Measurements from ENCODE around the gene AMIGO1.
A peak's percentile ranks its signal among the peaks of the same experiment; 100 is the strongest.

Gene AMIGO1

DNA sequence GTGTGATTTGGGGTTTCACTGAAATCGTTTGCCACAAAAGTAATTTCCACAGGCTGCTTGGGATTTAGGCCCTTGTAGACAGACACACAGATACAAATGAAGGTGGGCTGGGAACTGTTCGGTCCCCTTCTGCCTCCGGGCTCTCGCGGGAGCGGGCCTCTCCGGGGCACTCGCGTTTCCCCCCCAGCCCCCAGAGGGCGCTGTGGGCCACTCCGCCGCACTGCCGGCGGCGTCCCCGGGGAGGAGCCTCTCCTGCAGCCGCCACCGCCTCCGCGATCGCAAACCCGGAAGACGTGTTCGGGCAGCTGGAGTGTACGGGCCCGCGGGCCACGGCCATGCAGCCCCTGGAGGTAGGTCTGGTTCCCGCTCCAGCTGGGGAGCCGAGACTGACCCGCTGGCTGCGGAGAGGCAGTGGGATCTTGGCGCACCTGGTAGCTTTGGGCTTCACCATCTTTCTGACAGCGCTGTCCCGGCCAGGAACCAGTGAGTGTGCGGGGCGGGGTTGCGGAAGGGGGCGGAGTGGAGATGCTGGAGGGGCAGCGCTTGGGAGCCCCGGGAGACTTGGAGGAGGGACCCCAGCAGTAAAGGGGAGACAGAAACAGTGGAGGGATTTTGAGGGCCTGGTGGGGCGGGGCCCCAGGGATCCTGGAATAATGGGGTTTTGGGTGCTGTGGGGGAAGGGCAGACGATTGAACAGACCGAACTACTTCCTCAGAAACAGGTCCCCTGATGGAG is 15.6 kb downstream of the AMIGO1 start, which contains the start of gene CYB561D1:
CYB561D1 (plus strand) TSS at position 290 of the 735 bp plus-strand sequence; CDS start at position 336, 46 bp downstream.
- Histone ChIP-seq H3K27ac (replicated peaks) (peak within 1 kb of the TSS; percentile 56), H3K4me3 (replicated peaks; ENCODE audit: insufficient read depth, low read length) (peak within 1 kb of the TSS; percentile 96), H3K27me3 (ENCODE audit: insufficient read depth, poor library complexity, severe bottlenecking) (no peaks in the 10 kb centered on the region)
- TF ChIP-seq POLR2AphosphoS5 (IDR thresholded peaks at IDR 0.05; ENCODE audit: low read depth) (peak; percentile 81; the same call in 1 of the 2 replicates), GABPA (IDR thresholded peaks at IDR 0.05; ENCODE audit: low read depth) (no peak)
- TF ChIP-seq, protein P1, sequence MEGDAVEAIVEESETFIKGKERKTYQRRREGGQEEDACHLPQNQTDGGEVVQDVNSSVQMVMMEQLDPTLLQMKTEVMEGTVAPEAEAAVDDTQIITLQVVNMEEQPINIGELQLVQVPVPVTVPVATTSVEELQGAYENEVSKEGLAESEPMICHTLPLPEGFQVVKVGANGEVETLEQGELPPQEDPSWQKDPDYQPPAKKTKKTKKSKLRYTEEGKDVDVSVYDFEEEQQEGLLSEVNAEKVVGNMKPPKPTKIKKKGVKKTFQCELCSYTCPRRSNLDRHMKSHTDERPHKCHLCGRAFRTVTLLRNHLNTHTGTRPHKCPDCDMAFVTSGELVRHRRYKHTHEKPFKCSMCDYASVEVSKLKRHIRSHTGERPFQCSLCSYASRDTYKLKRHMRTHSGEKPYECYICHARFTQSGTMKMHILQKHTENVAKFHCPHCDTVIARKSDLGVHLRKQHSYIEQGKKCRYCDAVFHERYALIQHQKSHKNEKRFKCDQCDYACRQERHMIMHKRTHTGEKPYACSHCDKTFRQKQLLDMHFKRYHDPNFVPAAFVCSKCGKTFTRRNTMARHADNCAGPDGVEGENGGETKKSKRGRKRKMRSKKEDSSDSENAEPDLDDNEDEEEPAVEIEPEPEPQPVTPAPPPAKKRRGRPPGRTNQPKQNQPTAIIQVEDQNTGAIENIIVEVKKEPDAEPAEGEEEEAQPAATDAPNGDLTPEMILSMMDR (IDR thresholded peaks at IDR 0.05; ENCODE audit: insufficient read depth, low read length) = peak; percentile 81
- peak; percentile 65 to 87 for DNase-seq (ENCODE audit: low read depth in 1 of 2, low spot score in 1 of 2)

DNA sequence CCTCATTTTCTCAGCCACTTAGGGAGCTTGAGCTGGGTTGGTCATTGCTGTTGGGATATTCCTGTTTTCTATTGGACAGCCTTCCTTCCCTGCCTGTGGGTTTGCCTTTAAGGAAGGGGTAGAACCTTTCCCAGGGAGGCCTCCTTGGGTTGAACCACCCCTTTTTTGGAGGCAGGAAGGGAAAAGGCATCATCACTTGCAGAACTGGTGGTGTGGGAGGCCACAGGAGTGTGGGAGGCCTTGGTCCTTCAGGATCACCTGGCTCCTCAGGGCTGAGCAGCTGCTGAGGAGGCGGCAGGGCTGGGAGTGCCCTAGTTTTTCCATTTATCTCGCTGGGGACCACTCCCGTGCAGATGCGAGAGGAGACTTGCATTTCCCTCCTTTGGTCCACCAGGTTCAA is 16.3 kb downstream of the AMIGO1 start:
- H3K4me3 ChIP-seq (replicated peaks; ENCODE audit: insufficient read depth, low read length) = no peak overlapping the region
- H3K27ac ChIP-seq (replicated peaks) = no peak overlapping the region
- DNase-seq (ENCODE audit: low read depth in 1 of 2, low spot score in 1 of 2) = no peak
- H3K27me3 ChIP-seq (ENCODE audit: insufficient read depth, poor library complexity, severe bottlenecking) = no peaks in the 10 kb centered on the region
- no peak for TF ChIP-seq POLR2AphosphoS5 (IDR thresholded peaks at IDR 0.05; ENCODE audit: low read depth)
- TF ChIP-seq GABPA (IDR thresholded peaks at IDR 0.05; ENCODE audit: low read depth) = no peak
- TF ChIP-seq, protein P2, sequence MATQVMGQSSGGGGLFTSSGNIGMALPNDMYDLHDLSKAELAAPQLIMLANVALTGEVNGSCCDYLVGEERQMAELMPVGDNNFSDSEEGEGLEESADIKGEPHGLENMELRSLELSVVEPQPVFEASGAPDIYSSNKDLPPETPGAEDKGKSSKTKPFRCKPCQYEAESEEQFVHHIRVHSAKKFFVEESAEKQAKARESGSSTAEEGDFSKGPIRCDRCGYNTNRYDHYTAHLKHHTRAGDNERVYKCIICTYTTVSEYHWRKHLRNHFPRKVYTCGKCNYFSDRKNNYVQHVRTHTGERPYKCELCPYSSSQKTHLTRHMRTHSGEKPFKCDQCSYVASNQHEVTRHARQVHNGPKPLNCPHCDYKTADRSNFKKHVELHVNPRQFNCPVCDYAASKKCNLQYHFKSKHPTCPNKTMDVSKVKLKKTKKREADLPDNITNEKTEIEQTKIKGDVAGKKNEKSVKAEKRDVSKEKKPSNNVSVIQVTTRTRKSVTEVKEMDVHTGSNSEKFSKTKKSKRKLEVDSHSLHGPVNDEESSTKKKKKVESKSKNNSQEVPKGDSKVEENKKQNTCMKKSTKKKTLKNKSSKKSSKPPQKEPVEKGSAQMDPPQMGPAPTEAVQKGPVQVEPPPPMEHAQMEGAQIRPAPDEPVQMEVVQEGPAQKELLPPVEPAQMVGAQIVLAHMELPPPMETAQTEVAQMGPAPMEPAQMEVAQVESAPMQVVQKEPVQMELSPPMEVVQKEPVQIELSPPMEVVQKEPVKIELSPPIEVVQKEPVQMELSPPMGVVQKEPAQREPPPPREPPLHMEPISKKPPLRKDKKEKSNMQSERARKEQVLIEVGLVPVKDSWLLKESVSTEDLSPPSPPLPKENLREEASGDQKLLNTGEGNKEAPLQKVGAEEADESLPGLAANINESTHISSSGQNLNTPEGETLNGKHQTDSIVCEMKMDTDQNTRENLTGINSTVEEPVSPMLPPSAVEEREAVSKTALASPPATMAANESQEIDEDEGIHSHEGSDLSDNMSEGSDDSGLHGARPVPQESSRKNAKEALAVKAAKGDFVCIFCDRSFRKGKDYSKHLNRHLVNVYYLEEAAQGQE (IDR thresholded peaks at IDR 0.05; ENCODE audit: insufficient replicate concordance, low read depth) = no peak

DNA sequence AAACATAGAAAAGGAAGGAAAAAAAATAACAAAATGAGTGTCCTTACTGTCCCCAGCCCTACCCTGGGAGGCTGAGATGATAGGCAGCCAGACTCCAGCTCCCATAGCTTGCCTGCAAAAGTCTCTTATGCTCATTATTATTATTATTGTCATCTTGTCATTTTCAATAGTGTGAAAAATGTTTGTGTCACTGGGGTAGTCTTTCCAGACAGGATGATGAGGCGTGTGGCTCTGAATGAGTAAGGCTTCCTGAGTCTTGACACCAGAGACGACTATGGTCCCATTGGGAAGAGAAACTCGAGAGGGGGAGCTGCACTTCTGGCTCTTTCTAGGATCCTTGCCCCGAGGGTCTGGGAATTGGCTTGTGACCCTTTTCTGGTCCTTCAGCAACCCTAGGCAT is 16.7 kb downstream of the AMIGO1 start:
- no peak overlapping the region for H3K27ac ChIP-seq (replicated peaks)
- no peak for DNase-seq (ENCODE audit: low read depth in 1 of 2, low spot score in 1 of 2)
- H3K27me3 ChIP-seq (ENCODE audit: insufficient read depth, poor library complexity, severe bottlenecking) = no peaks in the 10 kb centered on the region
- H3K4me3 ChIP-seq (replicated peaks; ENCODE audit: insufficient read depth, low read length) = no peak overlapping the region
- TF ChIP-seq GABPA (IDR thresholded peaks at IDR 0.05; ENCODE audit: low read depth) (no peak), SPI1 (IDR thresholded peaks at IDR 0.05; ENCODE audit: borderline replicate concordance, low read depth) (no peak), POLR2AphosphoS5 (IDR thresholded peaks at IDR 0.05; ENCODE audit: low read depth) (no peak)
- TF ChIP-seq, protein P1 (IDR thresholded peaks at IDR 0.05; ENCODE audit: insufficient read depth, low read length) = no peak
- TF ChIP-seq, protein P2 (IDR thresholded peaks at IDR 0.05; ENCODE audit: insufficient replicate concordance, low read depth) = no peak

DNA sequence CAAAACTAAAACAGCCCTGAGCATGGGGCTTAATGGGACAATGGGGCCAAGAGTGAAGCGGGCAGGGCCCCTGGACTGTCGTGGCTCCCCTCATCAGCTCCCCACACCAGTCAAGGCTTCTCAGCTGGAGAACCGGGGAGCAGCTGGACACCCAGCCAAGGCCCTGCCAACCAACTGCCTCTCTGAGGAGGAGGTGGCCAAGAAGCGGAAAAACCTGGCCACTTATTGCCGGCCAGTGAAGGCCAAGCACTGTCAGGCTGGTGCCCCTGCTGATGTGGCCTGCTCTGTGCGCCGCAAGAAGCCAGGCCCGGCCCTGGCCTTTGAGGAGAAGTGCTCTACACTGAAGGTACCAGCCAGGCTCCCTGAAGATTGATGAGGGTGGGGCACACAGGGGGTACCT is 18.2 kb downstream of the AMIGO1 start:
- Histone ChIP-seq H3K27ac (replicated peaks) (no peak overlapping the region), H3K27me3 (ENCODE audit: insufficient read depth, poor library complexity, severe bottlenecking) (no peaks in the 10 kb centered on the region), H3K4me3 (replicated peaks; ENCODE audit: insufficient read depth, low read length) (no peak overlapping the region)
- no peak for DNase-seq (ENCODE audit: low read depth in 1 of 2, low spot score in 1 of 2)
- no peak for TF ChIP-seq POLR2AphosphoS5 (IDR thresholded peaks at IDR 0.05; ENCODE audit: low read depth)
- TF ChIP-seq SPI1 (IDR thresholded peaks at IDR 0.05; ENCODE audit: borderline replicate concordance, low read depth) = no peak
- TF ChIP-seq, protein P1 (IDR thresholded peaks at IDR 0.05; ENCODE audit: insufficient read depth, low read length) = no peak
- no peak for TF ChIP-seq GABPA (IDR thresholded peaks at IDR 0.05; ENCODE audit: low read depth)
- TF ChIP-seq, protein P2 (IDR thresholded peaks at IDR 0.05; ENCODE audit: insufficient replicate concordance, low read depth) = no peak

Measured in HL-60 (cell line).